Neural progenitor cell (in vitro differentiated cells): ENCODE data around the gene WRAP73.

Source experiments
- EZH2phosphoT487 ChIP-seq: fragments of 200-600 bp; sonication (generic); IDR thresholded peaks from 2 replicates; pipeline ENCODE4 v1.6.1; 2017; ENCODE audit warnings: antibody characterized with exemption
- TF ChIP-seq, protein P1 (sequence below): fragments of 200-600 bp; sonication (generic); IDR thresholded peaks from 2 replicates; pipeline ENCODE4 v1.5.1; 2017; ENCODE audit warnings: antibody characterized with exemption, mild to moderate bottlenecking

DNA sequence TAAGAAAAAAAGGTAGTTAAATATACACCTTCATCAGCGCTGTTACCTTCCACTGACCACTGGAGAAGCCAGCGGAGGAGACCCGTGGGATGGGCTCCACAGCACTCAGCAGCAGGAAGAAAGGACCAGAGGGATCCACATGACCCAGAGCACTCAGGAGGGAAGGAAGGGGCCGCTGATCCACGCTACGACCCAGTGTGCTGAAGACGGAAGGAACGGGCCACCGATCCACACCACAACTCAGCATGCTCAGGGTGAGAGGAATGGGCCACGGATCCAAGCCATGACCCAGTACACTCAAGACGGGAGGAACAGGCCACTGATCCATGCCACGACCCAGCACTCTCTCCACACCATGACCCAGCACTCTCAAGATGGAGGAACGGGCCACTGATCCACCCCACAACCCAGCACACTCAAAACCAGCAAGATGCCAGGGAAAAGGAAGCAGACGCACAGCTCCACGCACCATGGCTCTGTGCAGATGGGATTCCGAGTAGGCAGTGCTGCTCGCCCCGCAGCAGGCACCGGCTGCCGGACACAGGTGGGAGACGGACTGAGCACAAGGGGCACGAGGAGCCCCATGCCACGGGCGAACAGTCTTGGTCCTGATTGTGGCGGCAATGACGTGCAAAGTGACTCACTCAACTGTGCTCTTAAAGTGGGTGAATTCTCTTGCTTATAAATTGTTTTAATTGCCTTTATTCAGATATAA is 8.7 kb downstream of the WRAP73 start:
- TF ChIP-seq, protein P1, sequence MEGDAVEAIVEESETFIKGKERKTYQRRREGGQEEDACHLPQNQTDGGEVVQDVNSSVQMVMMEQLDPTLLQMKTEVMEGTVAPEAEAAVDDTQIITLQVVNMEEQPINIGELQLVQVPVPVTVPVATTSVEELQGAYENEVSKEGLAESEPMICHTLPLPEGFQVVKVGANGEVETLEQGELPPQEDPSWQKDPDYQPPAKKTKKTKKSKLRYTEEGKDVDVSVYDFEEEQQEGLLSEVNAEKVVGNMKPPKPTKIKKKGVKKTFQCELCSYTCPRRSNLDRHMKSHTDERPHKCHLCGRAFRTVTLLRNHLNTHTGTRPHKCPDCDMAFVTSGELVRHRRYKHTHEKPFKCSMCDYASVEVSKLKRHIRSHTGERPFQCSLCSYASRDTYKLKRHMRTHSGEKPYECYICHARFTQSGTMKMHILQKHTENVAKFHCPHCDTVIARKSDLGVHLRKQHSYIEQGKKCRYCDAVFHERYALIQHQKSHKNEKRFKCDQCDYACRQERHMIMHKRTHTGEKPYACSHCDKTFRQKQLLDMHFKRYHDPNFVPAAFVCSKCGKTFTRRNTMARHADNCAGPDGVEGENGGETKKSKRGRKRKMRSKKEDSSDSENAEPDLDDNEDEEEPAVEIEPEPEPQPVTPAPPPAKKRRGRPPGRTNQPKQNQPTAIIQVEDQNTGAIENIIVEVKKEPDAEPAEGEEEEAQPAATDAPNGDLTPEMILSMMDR = no peak
- TF ChIP-seq EZH2phosphoT487 = no peak
